CD4-positive, alpha-beta T cell (primary cell): ENCODE measurements around the gene NHSL2. TPM values are rescaled to one million over a fixed set of nuclear protein-coding genes. Genes with fewer than 3 reads are reported as not detected.
"Not testable (repeated sequence)": the region's sequence is repeated elsewhere in the genome, so short reads cannot be mapped to it uniquely, and the experiment has no call there.

ENCODE experiments used
- ATAC-seq: fragments of 200-7000 bp; cut with Tn5 transposase; one replicate; pipeline ENCODE4 v1.10.0; 2022; ENCODE audit warnings: mild to moderate bottlenecking; ENCODE audit not compliant: poor library complexity
- CTCF ChIA-PET: fragments of 350-600 bp; sonication (Branson Sonifier 250); formaldehyde crosslinking; loops from one replicate; lab custom pipeline; 2021; ENCODE audit warnings: antibody characterized with exemption, inconsistent platforms; lab: Charles Lee
- POLR2A ChIA-PET: fragments of 350-600 bp; sonication (Branson Sonifier 250); formaldehyde crosslinking; loops from one replicate; lab custom pipeline; 2021; ENCODE audit warnings: antibody characterized with exemption, inconsistent platforms; lab: Charles Lee
- DNase-seq, 14 experiments: peaks; one replicate each; pipeline ENCODE4 v3.0.0-alpha.2; 2013 to 2020; ENCODE audit warnings: mixed read lengths in 2 of 14
- H3K27ac ChIP-seq, 2 donors: one replicate each; pipeline versions ENCODE4 v1.5.1 to v1.7.0; 2013; ENCODE audit warnings: low read length in 2 of 2, low read depth in 1 of 2, mild to moderate bottlenecking in 1 of 2
- H3K27me3 ChIP-seq, 2 experiments: 1 replicate in 1 of 2; 2 replicates in 1 of 2; pipeline versions ENCODE4 v1.6.1 to v1.7.0; 2013; ENCODE audit warnings: low read length in 2 of 2, control low read depth in 1 of 2, mild to moderate bottlenecking in 1 of 2, moderate library complexity in 1 of 2; ENCODE audit not compliant: insufficient read depth in 2 of 2, control insufficient read depth in 1 of 2
- H3K36me3 ChIP-seq: one replicate; pipeline ENCODE4 v1.6.1; 2013; ENCODE audit warnings: low read length, control low read depth; ENCODE audit not compliant: insufficient read depth
- H3K4me1 ChIP-seq: one replicate; pipeline ENCODE4 v1.6.1; 2013; ENCODE audit warnings: low read length, control low read depth; ENCODE audit not compliant: insufficient read depth
- H3K4me3 ChIP-seq: one replicate; pipeline ENCODE4 v1.5.1; 2013; ENCODE audit warnings: mild to moderate bottlenecking, low read length, moderate library complexity
- H3K9me3 ChIP-seq, 2 experiments: 1 replicate in 1 of 2; 2 replicates in 1 of 2; pipeline versions ENCODE4 v1.6.1 to v1.7.0; 2013; ENCODE audit warnings: low read length in 2 of 2, mild to moderate bottlenecking in 2 of 2, control low read depth in 1 of 2, moderate library complexity in 1 of 2; ENCODE audit not compliant: control insufficient read depth in 1 of 2, insufficient read depth in 1 of 2
- H3K27ac Mint-ChIP-seq: one replicate; pipeline ENCODE4 v1.8.0; 2020; ENCODE audit warnings: mixed read lengths
- H3K27me3 Mint-ChIP-seq: one replicate; pipeline ENCODE4 v1.8.0; 2021; ENCODE audit warnings: mixed read lengths
- H3K36me3 Mint-ChIP-seq: one replicate; pipeline ENCODE4 v1.8.0; 2021; ENCODE audit warnings: low read depth, mixed read lengths
- H3K4me1 Mint-ChIP-seq: one replicate; pipeline ENCODE4 v1.8.0; 2021; ENCODE audit warnings: low read depth, mixed read lengths
- H3K4me3 Mint-ChIP-seq: one replicate; pipeline ENCODE4 v1.8.0; 2020; ENCODE audit warnings: mild to moderate bottlenecking, mixed read lengths
- H3K9me3 Mint-ChIP-seq: one replicate; pipeline ENCODE4 v1.8.0; 2020; ENCODE audit warnings: mixed read lengths
- intact Hi-C, 2 experiments: fragments of 100-400 bp; cut with DNase I in 1 of 2; cut with micrococcal nuclease in 1 of 2; formaldehyde crosslinking; loops; one replicate each; pipeline versions ENCODE4 v1.15.1 to v1.9.0; 2023 to 2025; cut with DNase I, micrococcal nuclease
- total RNA-seq, 174 experiments: library from RNA in 2 of 174; stranded (reverse) in 2 of 174; gene quantifications; one replicate each; pipeline ENCODE4 v1.2.3 and lab custom pipeline; 2021 to 2026
- TF ChIP-seq, protein P1 (sequence below): fragments of 200-600 bp; IDR thresholded peaks from one replicate; pipeline ENCODE4 v1.8.0; 2022; ENCODE audit warnings: antibody characterized with exemption, mild to moderate bottlenecking

The NHSL2 gene
- total RNA-seq, 2 experiments from 2014 or later: 1.3 to 1.5 TPM

DNA sequence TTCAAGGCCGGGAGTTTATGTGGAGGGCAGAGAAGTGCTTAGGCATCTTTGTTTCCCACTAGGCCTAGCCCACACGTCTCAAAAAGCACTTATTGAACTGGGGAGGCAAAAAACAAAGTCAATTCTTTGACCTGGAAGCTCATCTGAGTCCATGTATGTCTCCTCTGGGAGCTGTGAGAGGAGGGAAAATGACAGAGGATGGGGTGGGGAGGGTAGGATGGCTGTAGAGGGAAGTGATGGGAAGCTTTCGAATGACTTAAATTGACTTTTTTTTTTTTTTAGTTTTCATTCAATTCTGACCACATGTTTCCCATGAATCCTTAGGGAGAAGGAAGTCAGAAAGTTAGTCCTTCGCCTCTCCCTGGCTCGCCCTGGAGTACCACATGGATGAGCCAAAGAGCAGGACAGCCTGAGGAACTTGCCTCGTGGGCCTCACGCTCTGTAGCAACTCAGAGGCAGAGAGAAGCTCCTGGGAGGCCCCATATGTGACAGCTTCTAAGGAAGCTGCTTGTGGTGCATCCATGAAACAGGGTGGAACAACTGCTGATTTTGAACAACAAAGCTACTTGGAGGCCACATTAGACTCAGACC is 45.0 kb downstream of the NHSL2 start:
- DNase-seq (no peak), ATAC-seq (no peak)
- Histone ChIP-seq H3K4me3 (no peak overlapping the region), H3K9me3 (no peaks in the 10 kb centered on the region), H3K27me3 (no peaks in the 10 kb centered on the region), H3K27ac (no peak overlapping the region), H3K36me3 (no peaks in the 10 kb centered on the region), H3K4me1 (no peaks in the 10 kb centered on the region)
- no peaks in the 10 kb centered on the region for H3K4me1 Mint-ChIP-seq
- intact Hi-C loops: no loop called here
- H3K9me3 Mint-ChIP-seq: no peaks in the 10 kb centered on the region
- TF ChIP-seq, protein P1, sequence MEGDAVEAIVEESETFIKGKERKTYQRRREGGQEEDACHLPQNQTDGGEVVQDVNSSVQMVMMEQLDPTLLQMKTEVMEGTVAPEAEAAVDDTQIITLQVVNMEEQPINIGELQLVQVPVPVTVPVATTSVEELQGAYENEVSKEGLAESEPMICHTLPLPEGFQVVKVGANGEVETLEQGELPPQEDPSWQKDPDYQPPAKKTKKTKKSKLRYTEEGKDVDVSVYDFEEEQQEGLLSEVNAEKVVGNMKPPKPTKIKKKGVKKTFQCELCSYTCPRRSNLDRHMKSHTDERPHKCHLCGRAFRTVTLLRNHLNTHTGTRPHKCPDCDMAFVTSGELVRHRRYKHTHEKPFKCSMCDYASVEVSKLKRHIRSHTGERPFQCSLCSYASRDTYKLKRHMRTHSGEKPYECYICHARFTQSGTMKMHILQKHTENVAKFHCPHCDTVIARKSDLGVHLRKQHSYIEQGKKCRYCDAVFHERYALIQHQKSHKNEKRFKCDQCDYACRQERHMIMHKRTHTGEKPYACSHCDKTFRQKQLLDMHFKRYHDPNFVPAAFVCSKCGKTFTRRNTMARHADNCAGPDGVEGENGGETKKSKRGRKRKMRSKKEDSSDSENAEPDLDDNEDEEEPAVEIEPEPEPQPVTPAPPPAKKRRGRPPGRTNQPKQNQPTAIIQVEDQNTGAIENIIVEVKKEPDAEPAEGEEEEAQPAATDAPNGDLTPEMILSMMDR: no peak
- ChIA-PET CTCF (no interaction called here), POLR2A (interaction anchor here (0.6 kb wide), 1 partner anchor 12 kb away, joined by 3 read pairs; no protein-coding TSS in a partner anchor)
- H3K4me3 Mint-ChIP-seq: no peak overlapping the region
- no peaks in the 10 kb centered on the region for H3K27me3 Mint-ChIP-seq
- H3K27ac Mint-ChIP-seq: no peak overlapping the region
- no peaks in the 10 kb centered on the region for H3K36me3 Mint-ChIP-seq

DNA sequence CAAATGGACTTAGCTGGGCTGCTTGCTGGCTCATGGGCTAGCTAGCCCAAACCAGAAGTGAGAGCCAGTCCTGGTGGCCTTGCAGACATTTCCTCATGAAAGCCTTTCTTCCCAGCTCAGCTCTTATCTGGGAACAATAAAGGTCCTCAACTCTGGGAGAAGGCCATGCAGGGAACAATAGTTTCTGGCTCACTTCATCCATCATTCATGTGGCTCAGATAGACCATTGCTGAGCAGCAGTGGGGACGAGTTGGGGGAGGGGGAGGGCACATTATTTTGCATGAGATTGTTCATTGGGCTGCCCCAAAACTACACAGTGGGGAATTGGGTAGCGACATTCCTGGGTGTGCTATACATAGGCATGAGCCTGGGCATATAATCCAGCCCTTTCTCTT is 47.6 kb downstream of the NHSL2 start:
- no peaks in the 10 kb centered on the region for H3K9me3 ChIP-seq
- no peak overlapping the region for H3K4me3 Mint-ChIP-seq
- no peak overlapping the region for H3K27ac Mint-ChIP-seq

DNA sequence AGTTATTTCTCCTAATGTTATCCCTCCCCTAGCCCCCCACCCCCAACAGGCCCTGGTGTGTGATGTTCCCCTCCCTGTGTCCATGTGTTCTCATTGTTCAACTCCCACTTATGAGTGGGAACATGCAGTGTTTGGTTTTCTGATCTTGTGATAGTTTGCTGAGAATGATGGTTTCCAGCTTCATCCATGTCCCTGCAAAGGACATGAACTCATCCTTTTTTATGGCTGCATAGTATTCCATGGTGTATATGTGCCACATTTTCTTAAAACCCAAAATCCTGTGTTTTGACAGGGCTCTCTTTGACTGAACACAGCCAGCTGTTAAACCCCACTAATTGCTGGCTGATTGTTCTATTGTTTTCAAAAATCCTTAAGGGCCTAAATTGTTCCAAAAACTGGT is 53.5 kb downstream of the NHSL2 start:
- DNase-seq, H3K9me3 ChIP-seq, CTCF ChIA-PET, H3K36me3 ChIP-seq, H3K4me3 ChIP-seq, H3K4me3 Mint-ChIP-seq, POLR2A ChIA-PET, H3K36me3 Mint-ChIP-seq, H3K27ac Mint-ChIP-seq, H3K27me3 Mint-ChIP-seq, H3K27ac ChIP-seq, H3K27me3 ChIP-seq, intact Hi-C loops, H3K9me3 Mint-ChIP-seq, ATAC-seq, H3K4me1 Mint-ChIP-seq, H3K4me1 ChIP-seq: not testable (repeated sequence)

More for the DNA sequence above, 47.6 kb downstream of the NHSL2 start:
- no peak for ATAC-seq
- Histone ChIP-seq H3K27ac (no peak overlapping the region), H3K36me3 (no peaks in the 10 kb centered on the region), H3K4me3 (no peak overlapping the region), H3K27me3 (no peaks in the 10 kb centered on the region), H3K4me1 (no peaks in the 10 kb centered on the region)
- TF ChIP-seq, protein P1: no peak
- no peaks in the 10 kb centered on the region for H3K27me3 Mint-ChIP-seq
- DNase-seq: no peak
- no peaks in the 10 kb centered on the region for H3K36me3 Mint-ChIP-seq
- no peaks in the 10 kb centered on the region for H3K9me3 Mint-ChIP-seq
- intact Hi-C loops: no loop called here
- CTCF ChIA-PET: no interaction called here
- POLR2A ChIA-PET: no interaction called here
- no peaks in the 10 kb centered on the region for H3K4me1 Mint-ChIP-seq

DNA sequence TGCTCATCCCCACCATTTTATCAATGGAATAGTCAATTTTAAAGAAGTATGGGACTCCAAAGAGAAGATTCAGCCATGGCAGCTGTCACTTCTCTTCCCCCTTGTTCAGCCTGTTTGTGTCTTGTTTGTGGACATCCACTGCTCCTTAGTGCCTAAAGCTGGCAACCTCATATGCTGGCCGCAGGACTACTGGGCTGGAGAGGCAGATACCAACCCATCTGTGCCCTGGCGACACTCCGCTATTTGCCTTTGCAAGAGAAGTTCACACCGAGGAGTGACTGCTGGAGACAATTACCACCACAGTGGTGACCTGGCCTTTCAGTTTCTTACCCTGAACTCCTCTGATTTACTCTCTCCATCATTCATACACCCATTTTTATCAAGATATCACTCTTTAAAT is 64.3 kb downstream of the NHSL2 start:
- no peaks in the 10 kb centered on the region for H3K36me3 Mint-ChIP-seq
- ChIA-PET POLR2A (no interaction called here), CTCF (no interaction called here)
- no peaks in the 10 kb centered on the region for H3K27me3 Mint-ChIP-seq
- no peaks in the 10 kb centered on the region for H3K4me1 ChIP-seq
- H3K27me3 ChIP-seq: no peaks in the 10 kb centered on the region
- DNase-seq (no peak), ATAC-seq (no peak)
- no peaks in the 10 kb centered on the region for H3K36me3 ChIP-seq
- no peak overlapping the region for H3K4me3 ChIP-seq
- no peaks in the 10 kb centered on the region for H3K9me3 Mint-ChIP-seq
- H3K4me1 Mint-ChIP-seq: no peaks in the 10 kb centered on the region
- intact Hi-C loops: no loop called here
- H3K9me3 ChIP-seq: no peaks in the 10 kb centered on the region
- no peak overlapping the region for H3K27ac Mint-ChIP-seq
- H3K27ac ChIP-seq: no peak overlapping the region
- H3K4me3 Mint-ChIP-seq: no peak overlapping the region
- TF ChIP-seq, protein P1: no peak
